Suprapubic skin (tissue), 3 donors: Measurements from ENCODE around the gene PSMD13.

ENCODE experiments used
- EP300 ChIP-seq: sonication (generic); formaldehyde crosslinking; IDR thresholded peaks from one replicate; pipeline ENCODE4 v1.6.1; 2017; ENCODE audit warnings: antibody characterized with exemption
- TF ChIP-seq, protein P1 (sequence below), 2 donors: fragments of 200-600 bp in 1 of 2; fragments of 450-650 bp in 1 of 2; sonication (generic) in 1 of 2; IDR thresholded peaks; one replicate each; pipeline ENCODE4 v1.5.1; 2016 to 2019; ENCODE audit warnings: antibody characterized with exemption in 2 of 2, mild to moderate bottlenecking in 1 of 2, moderate library complexity in 1 of 2

DNA sequence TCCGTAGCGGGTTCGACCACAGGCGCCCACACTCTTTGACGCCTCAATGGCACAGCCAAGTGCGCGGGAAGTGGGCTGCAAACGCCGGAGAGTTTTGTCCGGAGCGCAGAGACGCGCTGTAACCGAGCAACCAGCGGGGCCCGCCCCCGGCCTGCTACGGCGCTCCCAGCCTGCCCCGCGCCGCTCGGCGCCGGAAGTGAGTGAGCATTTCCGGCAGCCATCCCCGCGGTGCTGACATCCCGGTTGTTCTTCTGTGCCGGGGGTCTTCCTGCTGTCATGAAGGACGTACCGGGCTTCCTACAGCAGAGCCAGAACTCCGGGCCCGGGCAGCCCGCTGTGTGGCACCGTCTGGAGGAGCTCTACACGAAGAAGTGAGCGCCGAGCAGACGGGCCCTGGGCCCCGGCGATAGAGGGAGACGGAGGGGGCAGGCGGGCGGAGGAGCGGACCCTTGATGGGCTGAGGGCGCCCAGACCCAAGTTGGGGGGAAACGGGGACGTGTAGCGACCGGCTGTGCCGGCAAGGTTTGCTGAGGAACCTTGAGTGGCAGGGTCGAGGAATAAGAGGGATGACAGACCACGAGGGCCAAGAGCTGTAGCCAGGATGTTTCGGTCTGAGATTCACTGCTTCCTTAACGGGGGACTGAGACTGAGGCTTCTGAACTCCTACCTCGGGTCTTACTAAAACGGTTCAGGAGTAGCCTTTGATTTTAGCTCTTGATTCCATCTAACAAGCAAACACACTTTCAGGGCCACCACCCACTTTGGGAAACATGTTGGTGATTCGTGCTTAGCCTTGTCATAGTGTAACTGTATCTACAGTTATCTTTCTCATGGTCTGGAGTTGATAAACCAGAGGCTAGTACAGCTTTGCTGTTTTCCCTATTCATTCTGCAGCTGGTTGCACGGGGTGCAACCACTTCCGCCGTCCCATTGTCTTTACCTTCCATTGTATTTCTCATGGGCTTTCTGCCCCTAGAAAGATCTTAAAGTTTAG is at the start of gene PSMD13:
- TF ChIP-seq, protein P1, sequence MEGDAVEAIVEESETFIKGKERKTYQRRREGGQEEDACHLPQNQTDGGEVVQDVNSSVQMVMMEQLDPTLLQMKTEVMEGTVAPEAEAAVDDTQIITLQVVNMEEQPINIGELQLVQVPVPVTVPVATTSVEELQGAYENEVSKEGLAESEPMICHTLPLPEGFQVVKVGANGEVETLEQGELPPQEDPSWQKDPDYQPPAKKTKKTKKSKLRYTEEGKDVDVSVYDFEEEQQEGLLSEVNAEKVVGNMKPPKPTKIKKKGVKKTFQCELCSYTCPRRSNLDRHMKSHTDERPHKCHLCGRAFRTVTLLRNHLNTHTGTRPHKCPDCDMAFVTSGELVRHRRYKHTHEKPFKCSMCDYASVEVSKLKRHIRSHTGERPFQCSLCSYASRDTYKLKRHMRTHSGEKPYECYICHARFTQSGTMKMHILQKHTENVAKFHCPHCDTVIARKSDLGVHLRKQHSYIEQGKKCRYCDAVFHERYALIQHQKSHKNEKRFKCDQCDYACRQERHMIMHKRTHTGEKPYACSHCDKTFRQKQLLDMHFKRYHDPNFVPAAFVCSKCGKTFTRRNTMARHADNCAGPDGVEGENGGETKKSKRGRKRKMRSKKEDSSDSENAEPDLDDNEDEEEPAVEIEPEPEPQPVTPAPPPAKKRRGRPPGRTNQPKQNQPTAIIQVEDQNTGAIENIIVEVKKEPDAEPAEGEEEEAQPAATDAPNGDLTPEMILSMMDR (IDR thresholded peaks at IDR 0.05), result no peak
- no peak for TF ChIP-seq EP300
